ENCODE measurements around the gene ARHGAP21. TPM values are rescaled to one million over a fixed set of nuclear protein-coding genes. Genes with fewer than 3 reads are reported as not detected.

ARHGAP21 gene
- total RNA-seq, 4 donors from 2014 or later = 15.3 to 59.1 (median 37.1) TPM

GRCh38 chr10:24533981-24534380, 189.7 kb downstream of the ARHGAP21 start:
- Histone ChIP-seq H3K36me3 (peaks cover 9 to 100% (median 23%) of the 10 kb centered on the region in 3 donors), H3K4me1 (no peaks in the 10 kb centered on the region), H3K4me3 (no peak overlapping the region), H3K9me3 (no peaks in the 10 kb centered on the region), H3K27ac (no peak overlapping the region), H3K27me3 (no peaks in the 10 kb centered on the region)
- intact Hi-C loops (cut with DNase I) = no loop called here
- TF ChIP-seq, protein P1, sequence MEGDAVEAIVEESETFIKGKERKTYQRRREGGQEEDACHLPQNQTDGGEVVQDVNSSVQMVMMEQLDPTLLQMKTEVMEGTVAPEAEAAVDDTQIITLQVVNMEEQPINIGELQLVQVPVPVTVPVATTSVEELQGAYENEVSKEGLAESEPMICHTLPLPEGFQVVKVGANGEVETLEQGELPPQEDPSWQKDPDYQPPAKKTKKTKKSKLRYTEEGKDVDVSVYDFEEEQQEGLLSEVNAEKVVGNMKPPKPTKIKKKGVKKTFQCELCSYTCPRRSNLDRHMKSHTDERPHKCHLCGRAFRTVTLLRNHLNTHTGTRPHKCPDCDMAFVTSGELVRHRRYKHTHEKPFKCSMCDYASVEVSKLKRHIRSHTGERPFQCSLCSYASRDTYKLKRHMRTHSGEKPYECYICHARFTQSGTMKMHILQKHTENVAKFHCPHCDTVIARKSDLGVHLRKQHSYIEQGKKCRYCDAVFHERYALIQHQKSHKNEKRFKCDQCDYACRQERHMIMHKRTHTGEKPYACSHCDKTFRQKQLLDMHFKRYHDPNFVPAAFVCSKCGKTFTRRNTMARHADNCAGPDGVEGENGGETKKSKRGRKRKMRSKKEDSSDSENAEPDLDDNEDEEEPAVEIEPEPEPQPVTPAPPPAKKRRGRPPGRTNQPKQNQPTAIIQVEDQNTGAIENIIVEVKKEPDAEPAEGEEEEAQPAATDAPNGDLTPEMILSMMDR (IDR thresholded peaks at IDR 0.05) = no peak
- TF ChIP-seq POLR2A (IDR thresholded peaks at IDR 0.05) = no peak
- WGBS, 2 donors = 71 to 78% methylated on average over 4 of the region's 4 CpGs
- DNase-seq = no peak

Small RNAs within 50 kb of the gene (small RNA-seq; reads per million reads assigned to genes)
- 0 reads per million in 4 donors for gene RNA5SP305

Other genes with a start within 250 kb of the ARHGAP21 start
- 1 to 10 TPM in 3 of 4 donors, under 1 TPM in 1; 0.15 to 2.2 (median 1.8) TPM for gene PRTFDC1, start 228.7 kb upstream of the ARHGAP21 start, total RNA-seq

Measured in esophagus squamous epithelium (tissue), 5 donors.